Upper lobe of left lung (tissue), 4 donors: ENCODE data around the gene PPIL6.

ENCODE experiments used
- CTCF ChIP-seq, 6 experiments: fragments of 450-650 bp in 4 of 6; fragments of 200-600 bp in 2 of 6; sonication (generic) in 2 of 6; IDR thresholded peaks; one replicate each; pipeline ENCODE4 v1.5.1; 2016 to 2019; ENCODE audit warnings: antibody characterized with exemption in 6 of 6
- EP300 ChIP-seq, 4 donors: sonication (generic); formaldehyde crosslinking; IDR thresholded peaks; one replicate each; pipeline ENCODE4 v1.5.1; 2017; ENCODE audit warnings: antibody characterized with exemption in 4 of 4, control low read depth in 2 of 4
- POLR2A ChIP-seq, 4 donors: fragments of 450-650 bp; IDR thresholded peaks; one replicate each; pipeline ENCODE4 v1.5.1; 2016 to 2017; ENCODE audit warnings: antibody characterized with exemption in 4 of 4, mild to moderate bottlenecking in 2 of 4
- POLR2AphosphoS5 ChIP-seq, 2 donors: sonication (generic); formaldehyde crosslinking; IDR thresholded peaks; one replicate each; pipeline ENCODE4 v1.5.1; 2017; ENCODE audit warnings: antibody characterized with exemption in 2 of 2

GRCh38 chr6:109373331-109373730 is 67.1 kb downstream of the PPIL6 start:
- TF ChIP-seq CTCF (IDR thresholded peaks at IDR 0.05) (no peak), POLR2A (IDR thresholded peaks at IDR 0.05) (no peak), EP300 (IDR thresholded peaks at IDR 0.05) (no peak), POLR2AphosphoS5 (IDR thresholded peaks at IDR 0.05) (no peak)
